HEK293T (cell line): Measurements from ENCODE around the gene PCYT2.

Experiments
- BHLHE40 ChIP-seq: fragments of 450-650 bp; IDR thresholded peaks from 2 replicates; pipeline ENCODE4 v1.6.1; 2016; ENCODE audit warnings: mild to moderate bottlenecking, moderate library complexity, borderline replicate concordance
- SP1 ChIP-seq: fragments of 450-650 bp; IDR thresholded peaks from 2 replicates; pipeline ENCODE4 v1.6.1; 2017
- SUZ12 ChIP-seq: fragments of 450-650 bp; IDR thresholded peaks from 2 replicates; pipeline ENCODE4 v1.6.1; 2016; ENCODE audit warnings: mild to moderate bottlenecking
- TARDBP ChIP-seq: fragments of 450-650 bp; IDR thresholded peaks from 2 replicates; pipeline ENCODE4 v1.6.1; 2016
- ZNF384 ChIP-seq: fragments of 450-650 bp; IDR thresholded peaks from 2 replicates; pipeline ENCODE4 v1.6.1; 2016

- no peak for TF ChIP-seq BHLHE40
- TF ChIP-seq TARDBP: no peak
- no peak for TF ChIP-seq SP1
- TF ChIP-seq ZNF384: no peak
- TF ChIP-seq SUZ12: no peak
Measured at GRCh38 chr17:81895400-81895799, 15.8 kb downstream of the PCYT2 start.
